Kidney glomerular epithelial cell (primary cell): Measurements from ENCODE around the gene UGT2B7.

Source experiments
- DNase-seq: peaks from one replicate; lab custom pipeline; 2025; lab: John Stamatoyannopoulos, UW

Gene UGT2B7

GRCh38 chr4:69156913-69157312, 60.6 kb downstream of the UGT2B7 start:
- no peak for DNase-seq
